ENCODE results near the gene C7orf57. TPM values are rescaled to one million over a fixed set of nuclear protein-coding genes. Genes with fewer than 3 reads are reported as not detected.
"Not testable (repeated sequence)": the region's sequence is repeated elsewhere in the genome, so short reads cannot be mapped to it uniquely, and the experiment has no call there.

The C7orf57 gene
- total and polyA plus RNA-seq, 4 donors, result not detected

DNA sequence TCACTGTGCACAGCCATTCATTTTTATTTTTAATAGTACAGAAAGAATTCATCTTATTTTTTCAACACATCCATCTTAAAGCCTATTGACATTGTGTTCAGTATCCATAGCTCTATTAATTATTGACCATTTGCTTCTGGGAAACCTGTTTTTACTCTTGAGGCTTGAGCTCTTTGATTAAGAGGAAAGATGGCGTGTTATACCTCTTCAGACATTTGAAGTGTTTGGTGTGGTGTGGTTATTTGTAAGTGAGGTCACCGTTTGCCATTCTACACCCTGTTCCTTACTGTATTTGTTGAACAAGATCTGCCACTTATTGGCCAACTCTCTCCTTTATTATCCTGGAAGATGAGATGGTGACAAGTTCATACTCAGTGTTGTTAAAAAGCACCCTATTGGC lies 18.4 kb downstream of the C7orf57 start:
- ATAC-seq (ENCODE audit: low FRiP score) (no peak), DNase-seq (no peak)
- WGBS, 2 donors, result 91 to 97% methylated on average over 2 of the region's 2 CpGs
- intact Hi-C loops (cut with DNase I), result no loop called here
- no peaks in the 10 kb centered on the region for H3K9me3 ChIP-seq (ENCODE audit: control insufficient read depth, low read length)
- H3K4me1 ChIP-seq (ENCODE audit: control insufficient read depth in 1 of 2, insufficient read depth in 2 of 2, low read length in 2 of 2), result no peaks in the 10 kb centered on the region
- no peak overlapping the region for H3K27ac ChIP-seq (ENCODE audit: low read depth in 1 of 2, low read length in 2 of 2)
- H3K27me3 ChIP-seq (ENCODE audit: control insufficient read depth in 1 of 2, insufficient read depth in 2 of 2, low read length in 1 of 2), result no peaks in the 10 kb centered on the region
- no peak overlapping the region for H3K4me3 ChIP-seq (ENCODE audit: low read length in 2 of 2)
- H3K36me3 ChIP-seq (ENCODE audit: control insufficient read depth in 1 of 2, insufficient read depth in 2 of 2, low read length in 1 of 2), result no peaks in the 10 kb centered on the region

GRCh38 chr7:48058990-48059389 lies 23.6 kb downstream of the C7orf57 start:
- intact Hi-C loops (cut with DNase I), result no loop called here
- 68 to 91% methylated on average over 2 of the region's 2 CpGs for WGBS, 2 donors
- no peak for ATAC-seq (ENCODE audit: low FRiP score)

DNA sequence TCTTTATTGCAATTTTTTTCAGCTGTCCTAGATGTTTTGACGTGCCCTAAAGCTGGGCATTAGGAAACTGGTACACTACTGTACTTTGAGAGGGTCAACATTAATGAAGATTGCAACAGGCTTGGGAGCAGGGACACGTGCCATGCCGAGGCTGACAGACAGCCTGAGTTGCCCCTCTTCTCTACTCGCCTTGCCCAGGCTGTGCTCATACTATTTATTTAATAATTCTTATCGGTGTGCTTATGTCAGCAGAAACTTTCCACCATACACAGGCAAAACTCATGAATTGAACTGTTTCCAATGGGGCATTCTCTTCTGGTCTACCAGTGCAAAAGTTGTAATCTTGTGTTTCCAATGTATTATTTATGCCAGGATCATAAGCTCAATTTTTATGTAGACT lies 24.4 kb downstream of the C7orf57 start:
- Histone ChIP-seq H3K27ac (ENCODE audit: low read depth in 1 of 2, low read length in 2 of 2) (no peak overlapping the region), H3K4me3 (ENCODE audit: low read length in 2 of 2) (no peak overlapping the region), H3K27me3 (ENCODE audit: control insufficient read depth in 1 of 2, insufficient read depth in 2 of 2, low read length in 1 of 2) (no peaks in the 10 kb centered on the region), H3K4me1 (ENCODE audit: control insufficient read depth in 1 of 2, insufficient read depth in 2 of 2, low read length in 2 of 2) (no peaks in the 10 kb centered on the region), H3K36me3 (ENCODE audit: control insufficient read depth in 1 of 2, insufficient read depth in 2 of 2, low read length in 1 of 2) (no peaks in the 10 kb centered on the region), H3K9me3 (ENCODE audit: control insufficient read depth, low read length) (no peaks in the 10 kb centered on the region)
- intact Hi-C loops (cut with DNase I), result no loop called here
- ATAC-seq (ENCODE audit: low FRiP score) (no peak), DNase-seq (no peak)
- 66 to 81% methylated on average over 5 of the region's 5 CpGs for WGBS, 2 donors

More at GRCh38 chr7:48058990-48059389, 23.6 kb downstream of the C7orf57 start:
- DNase-seq, result no peak
- Histone ChIP-seq H3K36me3 (ENCODE audit: control insufficient read depth in 1 of 2, insufficient read depth in 2 of 2, low read length in 1 of 2) (no peaks in the 10 kb centered on the region), H3K27ac (ENCODE audit: low read depth in 1 of 2, low read length in 2 of 2) (no peak overlapping the region), H3K9me3 (ENCODE audit: control insufficient read depth, low read length) (no peaks in the 10 kb centered on the region), H3K27me3 (ENCODE audit: control insufficient read depth in 1 of 2, insufficient read depth in 2 of 2, low read length in 1 of 2) (no peaks in the 10 kb centered on the region), H3K4me1 (ENCODE audit: control insufficient read depth in 1 of 2, insufficient read depth in 2 of 2, low read length in 2 of 2) (no peaks in the 10 kb centered on the region), H3K4me3 (ENCODE audit: low read length in 2 of 2) (no peak overlapping the region)

GRCh38 chr7:48063985-48064384 lies 28.6 kb downstream of the C7orf57 start:
- Histone ChIP-seq H3K9me3 (ENCODE audit: control insufficient read depth, low read length) (no peaks in the 10 kb centered on the region), H3K4me3 (ENCODE audit: low read length in 2 of 2) (no peak overlapping the region), H3K4me1 (ENCODE audit: control insufficient read depth in 1 of 2, insufficient read depth in 2 of 2, low read length in 2 of 2) (no peaks in the 10 kb centered on the region), H3K36me3 (ENCODE audit: control insufficient read depth in 1 of 2, insufficient read depth in 2 of 2, low read length in 1 of 2) (no peaks in the 10 kb centered on the region), H3K27me3 (ENCODE audit: control insufficient read depth in 1 of 2, insufficient read depth in 2 of 2, low read length in 1 of 2) (no peaks in the 10 kb centered on the region), H3K27ac (ENCODE audit: low read depth in 1 of 2, low read length in 2 of 2) (no peak overlapping the region)
- DNase-seq (no peak), ATAC-seq (ENCODE audit: low FRiP score) (no peak)
- intact Hi-C loops (cut with DNase I), result no loop called here
- WGBS, 2 donors, result 88 to 90% methylated on average over 1 of the region's 1 CpG

GRCh38 chr7:48067475-48067874 lies 32.1 kb downstream of the C7orf57 start:
- H3K9me3 ChIP-seq (ENCODE audit: control insufficient read depth, low read length), result peaks cover 2% of the 10 kb centered on the region
- H3K4me3 ChIP-seq (ENCODE audit: low read length in 2 of 2), result no peak overlapping the region
- no peaks in the 10 kb centered on the region for H3K27me3 ChIP-seq (ENCODE audit: control insufficient read depth in 1 of 2, insufficient read depth in 2 of 2, low read length in 1 of 2)
- no peak overlapping the region for H3K27ac ChIP-seq (ENCODE audit: low read depth in 1 of 2, low read length in 2 of 2)
- no peaks in the 10 kb centered on the region for H3K4me1 ChIP-seq (ENCODE audit: control insufficient read depth in 1 of 2, insufficient read depth in 2 of 2, low read length in 2 of 2)
- DNase-seq, result no peak
- no peaks in the 10 kb centered on the region for H3K36me3 ChIP-seq (ENCODE audit: control insufficient read depth in 1 of 2, insufficient read depth in 2 of 2, low read length in 1 of 2)
- 82 to 86% methylated on average over 2 of the region's 2 CpGs for WGBS, 2 donors
- no peak for ATAC-seq (ENCODE audit: low FRiP score)
- intact Hi-C loops (cut with DNase I), result no loop called here

DNA sequence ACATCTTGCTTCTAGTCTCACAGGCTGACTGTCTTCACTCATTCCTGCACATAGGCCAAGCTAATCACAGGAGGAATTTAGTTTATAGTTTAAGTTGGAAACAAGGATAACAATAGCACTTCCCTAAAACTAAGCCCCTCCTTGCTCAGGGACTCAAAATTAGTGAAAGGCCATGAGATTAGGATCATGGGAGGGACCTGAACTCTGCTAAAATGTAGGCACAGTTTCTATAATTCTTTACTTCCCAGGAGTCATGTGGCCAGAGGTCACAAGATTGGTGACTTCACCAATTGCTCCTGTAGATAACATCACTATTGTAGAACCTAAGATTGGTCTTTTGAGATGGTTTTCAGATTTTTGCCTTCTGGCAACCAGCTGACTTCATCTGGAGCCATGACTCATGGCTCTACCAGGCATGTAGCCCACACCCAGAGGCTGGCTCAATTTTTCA lies 38.9 kb downstream of the C7orf57 start:
- Histone ChIP-seq H3K9me3 (ENCODE audit: control insufficient read depth, low read length) (peaks cover 2% of the 10 kb centered on the region), H3K27me3 (ENCODE audit: control insufficient read depth in 1 of 2, insufficient read depth in 2 of 2, low read length in 1 of 2) (no peaks in the 10 kb centered on the region), H3K27ac (ENCODE audit: low read depth in 1 of 2, low read length in 2 of 2) (no peak overlapping the region), H3K4me3 (ENCODE audit: low read length in 2 of 2) (no peak overlapping the region), H3K4me1 (ENCODE audit: control insufficient read depth in 1 of 2, insufficient read depth in 2 of 2, low read length in 2 of 2) (no peaks in the 10 kb centered on the region), H3K36me3 (ENCODE audit: control insufficient read depth in 1 of 2, insufficient read depth in 2 of 2, low read length in 1 of 2) (no peaks in the 10 kb centered on the region)
- intact Hi-C loops (cut with DNase I), result no loop called here
- no peak for DNase-seq
- ATAC-seq (ENCODE audit: low FRiP score), result no peak

- no peaks in the 10 kb centered on the region for H3K27me3 ChIP-seq (ENCODE audit: control insufficient read depth in 1 of 2, insufficient read depth in 2 of 2, low read length in 1 of 2)
- intact Hi-C loops (cut with DNase I), result no loop called here
- ATAC-seq (ENCODE audit: low FRiP score) (no peak), DNase-seq (no peak)
- 87 to 88% methylated on average over 1 of the region's 1 CpG for whole genome bisulfite sequencing, 2 donors
- H3K36me3 ChIP-seq (ENCODE audit: control insufficient read depth in 1 of 2, insufficient read depth in 2 of 2, low read length in 1 of 2), result no peaks in the 10 kb centered on the region
- no peaks in the 10 kb centered on the region for H3K4me1 ChIP-seq (ENCODE audit: control insufficient read depth in 1 of 2, insufficient read depth in 2 of 2, low read length in 2 of 2)
- H3K4me3 ChIP-seq (ENCODE audit: low read length in 2 of 2), result no peak overlapping the region
- no peaks in the 10 kb centered on the region for H3K9me3 ChIP-seq (ENCODE audit: control insufficient read depth, low read length)
- H3K27ac ChIP-seq (ENCODE audit: low read depth in 1 of 2, low read length in 2 of 2), result no peak overlapping the region
Measured at GRCh38 chr7:48077423-48077822, 42.1 kb downstream of the C7orf57 start.

DNA sequence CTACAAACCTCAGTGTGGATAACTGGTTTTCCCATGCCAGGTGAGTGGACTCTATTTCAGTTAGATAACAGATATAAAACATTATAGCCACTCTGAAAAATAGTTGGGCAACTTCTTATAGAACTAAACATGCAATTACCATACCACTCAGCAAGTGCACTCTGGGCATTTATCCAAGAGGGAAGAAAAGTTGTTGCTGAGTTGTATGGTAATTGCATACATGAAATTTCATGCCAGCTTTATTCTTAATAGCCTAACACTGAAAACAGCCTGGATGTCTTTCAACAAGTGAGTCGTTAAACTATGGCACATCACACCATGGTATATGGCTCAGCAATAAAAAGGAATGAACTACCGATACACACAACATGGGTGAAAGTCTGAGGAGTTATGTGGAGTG lies 43.1 kb downstream of the C7orf57 start:
- ATAC-seq (ENCODE audit: low FRiP score), result no peak
- 72 to 82% methylated on average over 2 of the region's 2 CpGs for WGBS, 2 donors
- no peak overlapping the region for H3K4me3 ChIP-seq (ENCODE audit: low read length in 2 of 2)
- intact Hi-C loops (cut with DNase I), result no loop called here
- no peak for DNase-seq
- no peaks in the 10 kb centered on the region for H3K4me1 ChIP-seq (ENCODE audit: control insufficient read depth in 1 of 2, insufficient read depth in 2 of 2, low read length in 2 of 2)
- no peaks in the 10 kb centered on the region for H3K36me3 ChIP-seq (ENCODE audit: control insufficient read depth in 1 of 2, insufficient read depth in 2 of 2, low read length in 1 of 2)
- no peaks in the 10 kb centered on the region for H3K9me3 ChIP-seq (ENCODE audit: control insufficient read depth, low read length)
- H3K27ac ChIP-seq (ENCODE audit: low read depth in 1 of 2, low read length in 2 of 2), result no peak overlapping the region
- no peaks in the 10 kb centered on the region for H3K27me3 ChIP-seq (ENCODE audit: control insufficient read depth in 1 of 2, insufficient read depth in 2 of 2, low read length in 1 of 2)

DNA sequence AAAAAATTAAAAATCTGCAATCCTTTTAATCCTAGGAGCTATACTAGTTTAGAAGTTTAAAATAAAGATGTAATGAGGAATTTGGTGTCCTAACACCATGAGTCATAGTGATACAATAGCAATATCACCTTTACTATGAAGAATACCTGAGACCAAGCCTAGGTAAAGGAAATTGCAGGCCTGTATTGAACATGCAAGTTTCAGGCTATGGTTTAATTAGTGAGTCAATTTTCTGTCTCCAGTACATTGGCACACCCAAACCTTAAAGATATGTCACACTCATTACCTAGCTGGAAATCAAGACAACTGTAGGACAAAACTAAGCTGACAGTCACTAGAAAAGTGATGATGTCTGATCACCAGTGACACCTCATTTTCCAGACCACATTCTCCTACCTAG lies 47.0 kb downstream of the C7orf57 start:
- DNase-seq; H3K36me3 ChIP-seq (ENCODE audit: control insufficient read depth in 1 of 2, insufficient read depth in 2 of 2, low read length in 1 of 2); H3K27ac ChIP-seq (ENCODE audit: low read depth in 1 of 2, low read length in 2 of 2); H3K9me3 ChIP-seq (ENCODE audit: control insufficient read depth, low read length); H3K27me3 ChIP-seq (ENCODE audit: control insufficient read depth in 1 of 2, insufficient read depth in 2 of 2, low read length in 1 of 2); H3K4me1 ChIP-seq (ENCODE audit: control insufficient read depth in 1 of 2, insufficient read depth in 2 of 2, low read length in 2 of 2); intact Hi-C loops (cut with DNase I); H3K4me3 ChIP-seq (ENCODE audit: low read length in 2 of 2); ATAC-seq (ENCODE audit: low FRiP score): not testable (repeated sequence)

All from aorta (tissue), 5 donors.